Thoracic aorta (tissue), 2 donors: ENCODE data around the gene NFIA. TPM values are rescaled to one million over a fixed set of nuclear protein-coding genes. Genes with fewer than 3 reads are reported as not detected.
A peak's percentile ranks its signal among the peaks of the same experiment; 100 is the strongest.

Experiments used
- ATAC-seq: fragments of 150-250 bp; one replicate; pipeline ENCODE4 v1.8.0; 2017; ENCODE audit warnings: low read depth; ENCODE audit not compliant: insufficient number of reproducible peaks, low FRiP score
- DNase-seq: peaks from one replicate; pipeline ENCODE4 v3.0.0-alpha.2; 2020; ENCODE audit warnings: low spot score
- H3K27ac ChIP-seq, 2 donors: fragments of 200-600 bp; sonication (generic); 1 replicate in 1 of 2; 2 replicates in 1 of 2; pipeline ENCODE4 v1.5.1; 2016; ENCODE audit warnings: mild to moderate bottlenecking in 2 of 2, moderate library complexity in 2 of 2
- H3K27me3 ChIP-seq: fragments of 200-600 bp; sonication (generic); replicated peaks from 2 replicates; pipeline ENCODE4 v1.6.0; 2016; ENCODE audit warnings: mild to moderate bottlenecking; ENCODE audit not compliant: insufficient read depth
- H3K36me3 ChIP-seq: fragments of 200-600 bp; sonication (generic); one replicate; pipeline ENCODE4 v1.5.1; 2016
- H3K4me1 ChIP-seq, 2 donors: fragments of 200-600 bp; sonication (generic); 1 replicate in 1 of 2; 2 replicates in 1 of 2; pipeline versions ENCODE4 v1.5.1 to v1.6.0; 2016; ENCODE audit warnings: low read depth in 2 of 2, mild to moderate bottlenecking in 1 of 2; ENCODE audit not compliant: control insufficient read depth in 1 of 2
- H3K4me3 ChIP-seq: fragments of 200-600 bp; sonication (generic); 2 replicates; pipeline ENCODE4 v1.5.1; 2016; ENCODE audit warnings: mild to moderate bottlenecking
- H3K9me3 ChIP-seq: fragments of 200-600 bp; sonication (generic); 2 replicates; pipeline ENCODE4 v1.5.1; 2016
- CTCF ChIP-seq: fragments of 200-600 bp; sonication (generic); IDR thresholded peaks from one replicate; pipeline ENCODE4 v1.5.1; 2019; ENCODE audit warnings: antibody characterized with exemption
- total RNA-seq, 2 donors: library from RNA; depleted of rRNA; stranded (reverse); fragments of >200 nt; gene quantifications; one replicate each; pipeline versions ENCODE4 v1.1.0 to v1.2.3, GENCODE V29; 2016

NFIA gene
- total RNA-seq, 2 donors from 2014 or later: 99.8 to 118 TPM

GRCh38 chr1:61268546-61269240 lies 186.3 kb downstream of the NFIA start:
- H3K36me3 ChIP-seq: no peaks in the 10 kb centered on the region
- H3K27ac ChIP-seq: no peak overlapping the region
- ATAC-seq (no peak), DNase-seq (no peak)
- H3K4me3 ChIP-seq: no peak overlapping the region
- no peaks in the 10 kb centered on the region for H3K27me3 ChIP-seq
- H3K9me3 ChIP-seq: no peaks in the 10 kb centered on the region
- TF ChIP-seq CTCF: no peak
- peaks cover 24 to 63% of the 10 kb centered on the region in 2 donors for H3K4me1 ChIP-seq

- TF ChIP-seq CTCF: no peak
- no peak overlapping the region for H3K27ac ChIP-seq
- no peak overlapping the region for H3K4me3 ChIP-seq
- no peaks in the 10 kb centered on the region for H3K36me3 ChIP-seq
- DNase-seq (no peak), ATAC-seq (no peak)
- H3K9me3 ChIP-seq: no peaks in the 10 kb centered on the region
- H3K4me1 ChIP-seq: peaks cover 23 to 70% of the 10 kb centered on the region in 2 donors
- no peaks in the 10 kb centered on the region for H3K27me3 ChIP-seq
Observed at GRCh38 chr1:61269602-61270001, 187.2 kb downstream of the NFIA start.

GRCh38 chr1:61270107-61270506 lies 187.7 kb downstream of the NFIA start:
- peaks cover 23 to 73% of the 10 kb centered on the region in 2 donors for H3K4me1 ChIP-seq
- H3K4me3 ChIP-seq: no peak overlapping the region
- H3K27me3 ChIP-seq: no peaks in the 10 kb centered on the region
- no peak overlapping the region for H3K27ac ChIP-seq
- no peak for TF ChIP-seq CTCF
- no peak for ATAC-seq
- no peaks in the 10 kb centered on the region for H3K36me3 ChIP-seq
- no peaks in the 10 kb centered on the region for H3K9me3 ChIP-seq
- DNase-seq: no peak

- no peaks in the 10 kb centered on the region for H3K9me3 ChIP-seq
- H3K4me1 ChIP-seq: peaks cover 23 to 74% of the 10 kb centered on the region in 2 donors
- TF ChIP-seq CTCF: no peak
- DNase-seq (no peak), ATAC-seq (no peak)
- no peak overlapping the region for H3K4me3 ChIP-seq
- no peaks in the 10 kb centered on the region for H3K36me3 ChIP-seq
- no peaks in the 10 kb centered on the region for H3K27me3 ChIP-seq
- peak overlapping the region in 1 of 2 donors; percentile 79 for H3K27ac ChIP-seq
Observed at GRCh38 chr1:61270761-61271411, 188.5 kb downstream of the NFIA start.

- Histone ChIP-seq H3K4me3 (no peak overlapping the region), H3K4me1 (peaks cover 26 to 78% of the 10 kb centered on the region in 2 donors), H3K36me3 (no peaks in the 10 kb centered on the region), H3K9me3 (no peaks in the 10 kb centered on the region), H3K27me3 (no peaks in the 10 kb centered on the region), H3K27ac (peak overlapping the region in 1 of 2 donors; percentile 79)
- no peak for DNase-seq
- TF ChIP-seq CTCF: no peak
- ATAC-seq: no peak
Observed at GRCh38 chr1:61271412-61271789, 189.0 kb downstream of the NFIA start.
